ENCODE measurements around the gene RAPGEF6.
"Not testable (repeated sequence)": the region's sequence is repeated elsewhere in the genome, so short reads cannot be mapped to it uniquely, and the experiment has no call there.

The RAPGEF6 gene

GRCh38 chr5:131381021-131381420 lies 254.0 kb downstream of the RAPGEF6 start:
- DNase-seq = no peak

DNA sequence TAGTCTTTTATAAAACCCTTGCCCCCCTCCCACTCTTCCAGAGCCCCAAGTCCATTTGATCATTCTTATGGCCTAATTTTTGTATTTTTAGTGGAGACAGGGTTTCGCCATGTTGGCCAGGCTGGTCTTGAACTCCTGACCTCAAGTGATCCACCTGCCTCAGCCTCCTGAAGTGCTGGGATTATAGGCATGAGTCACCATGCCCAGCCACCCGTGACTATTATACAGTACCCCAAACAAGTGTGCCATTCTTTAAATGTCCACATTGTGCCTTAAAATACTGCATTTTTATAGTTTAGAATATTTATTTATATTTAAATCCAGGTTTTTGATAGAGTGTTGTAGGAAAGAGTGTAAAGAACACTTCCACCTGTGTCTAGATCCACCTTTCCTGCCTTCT lies 254.8 kb downstream of the RAPGEF6 start:
- DNase-seq = not testable (repeated sequence)

DNA sequence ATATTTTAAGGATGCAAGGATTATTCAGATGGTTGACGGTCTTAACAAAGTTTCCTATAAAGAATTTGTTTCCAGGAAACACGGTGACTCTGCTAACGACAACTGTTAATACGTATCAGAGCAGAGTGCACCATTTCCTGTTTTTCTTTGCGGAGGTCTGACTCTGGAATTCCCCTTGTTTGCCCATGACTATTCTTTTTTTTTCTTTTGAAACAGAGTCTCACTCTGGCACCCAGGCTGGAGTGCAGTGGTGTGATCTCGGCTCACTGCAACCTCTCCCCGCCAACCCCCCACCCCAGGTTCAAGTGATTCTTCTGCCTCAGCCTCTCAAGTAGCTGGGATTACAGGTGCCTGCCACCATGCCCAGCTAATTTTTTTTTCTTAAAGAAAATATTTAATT lies 255.3 kb downstream of the RAPGEF6 start:
- no peak for DNase-seq

DNA sequence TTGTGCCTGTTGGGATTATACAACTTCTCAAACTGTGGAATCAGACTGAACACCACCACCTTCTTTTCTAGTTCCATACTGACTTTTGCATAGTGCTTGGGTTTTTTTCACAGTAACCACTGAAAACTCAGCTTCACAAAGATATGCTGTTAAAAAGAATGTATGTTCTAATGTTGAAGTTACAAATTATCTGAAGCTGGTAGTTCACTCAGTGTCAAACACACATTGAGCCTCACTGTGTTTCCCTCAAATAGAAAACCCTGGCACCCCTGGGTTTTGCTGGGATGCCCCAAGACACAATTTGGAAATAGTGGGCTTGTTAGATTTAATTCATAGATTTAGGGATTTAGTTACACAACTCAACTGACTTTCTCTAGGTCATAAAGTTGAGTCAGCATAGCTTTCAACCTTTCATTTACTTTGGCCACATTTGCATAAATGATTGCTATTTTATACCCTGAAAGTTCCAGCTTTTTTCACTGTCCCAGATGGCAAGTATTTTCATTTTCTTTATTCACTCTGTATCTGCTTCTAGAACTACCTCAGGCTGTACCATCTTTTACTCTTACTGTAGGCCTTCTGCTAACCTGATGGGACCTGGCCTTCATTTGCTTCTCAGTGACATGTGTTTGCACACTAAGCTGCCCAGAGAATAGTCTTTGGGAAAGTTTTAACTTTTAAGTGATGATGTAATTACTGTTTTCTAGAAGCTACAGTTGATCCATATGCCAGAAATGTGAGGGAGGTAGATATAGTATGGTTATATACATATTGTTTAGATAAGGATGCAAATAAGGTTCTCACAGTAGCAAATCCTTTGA lies 256.1 kb downstream of the RAPGEF6 start:
- no peak for DNase-seq

GRCh38 chr5:131377785-131378325 lies 257.2 kb downstream of the RAPGEF6 start:
- DNase-seq = no peak

DNA sequence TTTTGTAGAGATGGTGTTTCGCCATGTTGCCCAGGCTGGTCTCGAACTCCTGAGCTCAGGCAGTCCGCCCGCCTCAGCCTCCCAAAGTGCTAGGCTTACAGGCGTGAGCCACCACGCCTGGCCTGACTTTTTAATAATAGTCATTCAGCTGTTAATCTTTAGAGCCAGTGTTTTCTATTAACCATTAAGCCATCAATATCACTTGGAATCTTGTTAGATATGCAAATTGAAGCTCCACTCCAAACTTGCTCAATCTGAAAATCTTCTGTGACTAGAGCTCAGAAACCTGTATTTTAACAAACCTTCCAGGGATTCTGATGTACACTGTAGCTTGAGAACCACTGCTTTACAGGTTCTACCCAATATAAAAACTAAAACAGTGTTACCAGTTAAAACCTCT lies 257.7 kb downstream of the RAPGEF6 start:
- no peak for DNase-seq

- DNase-seq = no peak
Measured at GRCh38 chr5:131375351-131375750, 259.7 kb downstream of the RAPGEF6 start.
